GM18498 (cell line): ENCODE data around the gene SRD5A3.

ENCODE experiments used
- ATAC-seq: cut with Tn5 transposase; IDR thresholded peaks from one replicate; pipeline ENCODE4 v1.9.1; 2021; ENCODE audit warnings: mild to moderate bottlenecking, moderate library complexity; ENCODE audit not compliant: unreplicated experiment

SRD5A3 gene

GRCh38 chr4:55405073-55405472 is 59.0 kb downstream of the SRD5A3 start:
- no peak for ATAC-seq

- no peak for ATAC-seq
Measured at GRCh38 chr4:55406545-55406944, 60.5 kb downstream of the SRD5A3 start.

GRCh38 chr4:55407119-55407518 is 61.1 kb downstream of the SRD5A3 start:
- ATAC-seq, result no peak

GRCh38 chr4:55407764-55408163 is 61.7 kb downstream of the SRD5A3 start:
- ATAC-seq, result no peak

DNA sequence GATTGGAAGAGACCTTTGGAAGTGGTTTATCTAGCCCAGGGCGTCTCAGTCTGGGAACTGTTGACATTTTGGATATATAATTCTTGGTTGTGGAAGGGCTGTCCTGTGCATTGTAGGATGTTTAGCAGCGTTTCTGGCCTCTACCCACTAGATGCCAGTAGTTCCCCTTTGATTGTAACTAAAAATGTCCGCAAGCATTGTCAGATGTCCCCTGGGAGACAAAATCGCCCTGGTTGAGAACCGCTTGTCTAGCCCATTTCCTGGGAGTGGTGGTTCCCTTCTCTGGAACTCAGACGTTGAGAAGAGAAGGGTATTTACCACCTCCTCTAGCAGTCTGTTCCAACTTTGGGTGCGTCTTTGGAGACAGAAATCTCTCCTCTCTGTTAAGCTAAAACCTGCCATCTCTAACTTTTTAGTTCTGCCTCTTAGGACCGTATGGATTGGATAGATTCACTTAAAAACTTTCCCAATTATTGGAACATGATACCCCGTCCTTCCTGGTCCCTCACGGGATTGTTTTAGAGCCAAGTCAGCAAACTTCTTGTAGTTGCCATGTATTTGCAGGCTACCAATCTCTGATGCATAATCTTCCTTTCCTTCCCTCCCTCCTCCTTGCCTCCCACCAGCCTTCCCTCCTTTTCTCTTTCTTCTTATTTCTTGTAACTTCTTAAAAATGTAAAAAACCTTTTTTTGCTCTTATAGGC is 63.6 kb downstream of the SRD5A3 start:
- ATAC-seq, result peak; percentile 78

DNA sequence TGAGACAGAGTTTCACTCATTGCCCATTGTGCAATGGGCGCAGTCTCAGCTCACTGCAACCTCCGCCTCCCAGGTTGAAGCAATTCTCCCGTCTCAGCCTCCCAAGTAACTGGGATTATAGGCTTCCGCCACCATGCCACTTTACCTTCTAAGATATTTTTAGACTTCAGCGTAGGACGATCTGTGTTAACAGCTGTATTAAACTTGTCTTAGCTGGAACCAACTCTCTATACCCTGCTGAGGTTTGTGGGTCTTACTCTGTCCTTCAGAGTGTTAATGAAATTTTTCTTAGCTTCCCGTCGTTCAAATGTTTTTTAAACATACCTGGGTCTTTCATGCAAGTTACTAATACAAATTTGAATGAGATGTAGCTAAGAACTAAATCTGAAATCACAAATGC is 64.4 kb downstream of the SRD5A3 start:
- ATAC-seq, result no peak

DNA sequence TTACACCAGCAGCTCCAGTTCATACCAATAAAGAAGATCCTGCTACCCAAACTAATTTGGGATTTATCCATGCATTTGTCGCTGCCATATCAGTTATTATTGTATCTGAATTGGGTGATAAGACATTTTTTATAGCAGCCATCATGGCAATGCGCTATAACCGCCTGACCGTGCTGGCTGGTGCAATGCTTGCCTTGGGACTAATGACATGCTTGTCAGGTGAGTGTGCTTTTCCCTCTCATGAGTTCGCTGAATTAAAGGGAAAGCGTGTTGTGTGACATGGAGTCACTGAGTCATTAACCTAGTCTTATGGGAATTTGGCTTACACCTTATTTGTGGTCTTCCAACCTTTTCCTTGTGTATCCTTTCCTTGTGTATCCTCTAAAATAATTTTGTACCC is 65.6 kb downstream of the SRD5A3 start:
- ATAC-seq, result no peak

DNA sequence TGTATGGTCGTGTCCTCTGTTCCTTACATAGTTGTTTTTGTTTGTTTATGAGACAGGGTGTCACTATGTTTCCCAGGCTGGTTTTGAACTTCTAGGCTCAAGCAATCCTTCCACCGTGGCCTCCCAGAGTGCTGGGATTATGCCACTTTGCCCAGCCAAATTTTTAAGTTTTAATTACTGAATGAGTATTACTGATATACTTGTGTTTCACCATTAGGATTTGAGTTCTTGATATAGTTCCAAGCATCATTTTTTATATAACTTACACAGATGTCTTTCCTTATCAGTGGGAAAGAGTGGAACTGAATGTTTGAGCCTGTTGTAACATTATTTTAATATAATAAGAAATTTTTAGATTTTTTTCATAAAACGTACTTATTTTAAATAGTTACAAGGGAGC is 70.1 kb downstream of the SRD5A3 start:
- no peak for ATAC-seq
